GM19239 (cell line): ENCODE measurements around the gene CHST15.
A peak's percentile ranks its signal among the peaks of the same experiment; 100 is the strongest.

Experiments used
- DNase-seq: peaks from one replicate; pipeline ENCODE4 v3.0.0; 2011; ENCODE audit warnings: low spot score; ENCODE audit not compliant: insufficient read length
- FAIRE-seq: peaks from 2 replicates; lab custom pipeline; 2011; peaks lifted over from hg19 to GRCh38; lab: Jason Lieb, UNC

The CHST15 gene

GRCh38 chr10:123991611-123992570 lies 101.5 kb downstream of the CHST15 start:
- FAIRE-seq (no peak), DNase-seq (no peak)

- DNase-seq, result no peak
- no peak for FAIRE-seq
Observed at GRCh38 chr10:123990889-123991288, 102.5 kb downstream of the CHST15 start.

- DNase-seq (no peak), FAIRE-seq (no peak)
Observed at GRCh38 chr10:123988694-123989093, 104.7 kb downstream of the CHST15 start.

GRCh38 chr10:123986736-123987135 lies 106.7 kb downstream of the CHST15 start:
- FAIRE-seq (no peak), DNase-seq (no peak)

GRCh38 chr10:123974406-123974805 lies 119.0 kb downstream of the CHST15 start:
- DNase-seq (no peak), FAIRE-seq (no peak)

GRCh38 chr10:123972481-123973401 lies 120.7 kb downstream of the CHST15 start:
- FAIRE-seq (no peak), DNase-seq (no peak)

- DNase-seq (no peak), FAIRE-seq (no peak)
Observed at GRCh38 chr10:123970927-123971286, 122.5 kb downstream of the CHST15 start.

- no peak for DNase-seq
Observed at GRCh38 chr10:123970207-123970926, 123.0 kb downstream of the CHST15 start.

GRCh38 chr10:123967626-123968243 lies 125.7 kb downstream of the CHST15 start:
- DNase-seq (peak; percentile 85), FAIRE-seq (peak; percentile 40)

More at GRCh38 chr10:123970207-123970926, 123.0 kb downstream of the CHST15 start:
- no peak for FAIRE-seq

- FAIRE-seq, result no peak
- DNase-seq, result no peak
Observed at GRCh38 chr10:123966896-123967231, 126.5 kb downstream of the CHST15 start.

- DNase-seq (no peak), FAIRE-seq (no peak)
Observed at GRCh38 chr10:123965973-123966895, 127.2 kb downstream of the CHST15 start.

- FAIRE-seq, result no peak
- DNase-seq, result no peak
Observed at GRCh38 chr10:123964953-123965352, 128.4 kb downstream of the CHST15 start.

- DNase-seq, result no peak
- no peak for FAIRE-seq
Observed at GRCh38 chr10:123962756-123963530, 130.5 kb downstream of the CHST15 start.

- FAIRE-seq, result no peak
- no peak for DNase-seq
Observed at GRCh38 chr10:123958241-123958640, 135.2 kb downstream of the CHST15 start.
